ENCODE results near the gene STX8. TPM values are rescaled to one million over a fixed set of nuclear protein-coding genes. Genes with fewer than 3 reads are reported as not detected.

The STX8 gene
- total and polyA plus RNA-seq, 4 donors: 14.7 to 39.5 (median 28.7) TPM

GRCh38 chr17:9403257-9403656 lies 172.4 kb downstream of the STX8 start:
- Histone ChIP-seq H3K9ac (ENCODE audit: low read depth in 1 of 2, low read length in 2 of 2) (no peak overlapping the region), H3K36me3 (ENCODE audit: control insufficient read depth in 4 of 4, insufficient read depth in 3 of 4, low read depth in 1 of 4, low read length in 3 of 4) (no peaks in the 10 kb centered on the region), H3K4me3 (ENCODE audit: low read depth in 1 of 3, low read length in 3 of 3) (no peak overlapping the region), H3K4me1 (ENCODE audit: control insufficient read depth in 4 of 4, insufficient read depth in 4 of 4, low read length in 3 of 4) (no peaks in the 10 kb centered on the region), H3K27me3 (ENCODE audit: control insufficient read depth in 4 of 4, insufficient read depth in 4 of 4, low read length in 3 of 4) (no peaks in the 10 kb centered on the region), H3K9me3 (ENCODE audit: control insufficient read depth in 4 of 4, low read length in 3 of 4) (no peaks in the 10 kb centered on the region), H3K27ac (ENCODE audit: low read depth in 1 of 2, low read length in 2 of 2) (no peak overlapping the region)
- 94% methylated on average over 4 of the region's 4 CpGs for WGBS
- TF ChIP-seq FOXA2 (IDR thresholded peaks at IDR 0.05) (no peak), JUND (IDR thresholded peaks at IDR 0.05) (no peak), TAF1 (conservative IDR thresholded peaks at IDR 0.05) (no peak), REST (IDR thresholded peaks at IDR 0.05) (no peak), NR2F2 (IDR thresholded peaks at IDR 0.05) (no peak)
- TF ChIP-seq, protein P1, sequence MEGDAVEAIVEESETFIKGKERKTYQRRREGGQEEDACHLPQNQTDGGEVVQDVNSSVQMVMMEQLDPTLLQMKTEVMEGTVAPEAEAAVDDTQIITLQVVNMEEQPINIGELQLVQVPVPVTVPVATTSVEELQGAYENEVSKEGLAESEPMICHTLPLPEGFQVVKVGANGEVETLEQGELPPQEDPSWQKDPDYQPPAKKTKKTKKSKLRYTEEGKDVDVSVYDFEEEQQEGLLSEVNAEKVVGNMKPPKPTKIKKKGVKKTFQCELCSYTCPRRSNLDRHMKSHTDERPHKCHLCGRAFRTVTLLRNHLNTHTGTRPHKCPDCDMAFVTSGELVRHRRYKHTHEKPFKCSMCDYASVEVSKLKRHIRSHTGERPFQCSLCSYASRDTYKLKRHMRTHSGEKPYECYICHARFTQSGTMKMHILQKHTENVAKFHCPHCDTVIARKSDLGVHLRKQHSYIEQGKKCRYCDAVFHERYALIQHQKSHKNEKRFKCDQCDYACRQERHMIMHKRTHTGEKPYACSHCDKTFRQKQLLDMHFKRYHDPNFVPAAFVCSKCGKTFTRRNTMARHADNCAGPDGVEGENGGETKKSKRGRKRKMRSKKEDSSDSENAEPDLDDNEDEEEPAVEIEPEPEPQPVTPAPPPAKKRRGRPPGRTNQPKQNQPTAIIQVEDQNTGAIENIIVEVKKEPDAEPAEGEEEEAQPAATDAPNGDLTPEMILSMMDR (IDR thresholded peaks at IDR 0.05; ENCODE audit: low read depth, low read length, missing input control): no peak
- DNase-seq (ENCODE audit: low spot score): no peak

GRCh38 chr17:9402590-9403199 lies 172.9 kb downstream of the STX8 start:
- no peak overlapping the region for H3K4me3 ChIP-seq (ENCODE audit: low read depth in 1 of 3, low read length in 3 of 3)
- WGBS: 97% methylated on average over 9 of the region's 9 CpGs
- H3K36me3 ChIP-seq (ENCODE audit: control insufficient read depth in 4 of 4, insufficient read depth in 3 of 4, low read depth in 1 of 4, low read length in 3 of 4): no peaks in the 10 kb centered on the region
- no peak for DNase-seq (ENCODE audit: low spot score)
- no peaks in the 10 kb centered on the region for H3K4me1 ChIP-seq (ENCODE audit: control insufficient read depth in 4 of 4, insufficient read depth in 4 of 4, low read length in 3 of 4)
- no peak for TF ChIP-seq RXRA (IDR thresholded peaks at IDR 0.05)
- no peak for TF ChIP-seq SP1 (IDR thresholded peaks at IDR 0.05)
- peak; percentile 50 to 75 for TF ChIP-seq RAD21 (IDR thresholded peaks at IDR 0.05)
- no peak for TF ChIP-seq EGR1 (IDR thresholded peaks at IDR 0.05; ENCODE audit: low read depth in 2 of 2)
- TF ChIP-seq, protein P1 (IDR thresholded peaks at IDR 0.05; ENCODE audit: low read depth, low read length, missing input control): peak; percentile 33
- TF ChIP-seq JUND (IDR thresholded peaks at IDR 0.05): no peak
- H3K27ac ChIP-seq (ENCODE audit: low read depth in 1 of 2, low read length in 2 of 2): no peak overlapping the region
- H3K9ac ChIP-seq (ENCODE audit: low read depth in 1 of 2, low read length in 2 of 2): no peak overlapping the region
- H3K27me3 ChIP-seq (ENCODE audit: control insufficient read depth in 4 of 4, insufficient read depth in 4 of 4, low read length in 3 of 4): no peaks in the 10 kb centered on the region
- no peaks in the 10 kb centered on the region for H3K9me3 ChIP-seq (ENCODE audit: control insufficient read depth in 4 of 4, low read length in 3 of 4)

Data from liver (tissue), 9 donors.